Breast epithelium (tissue), 4 donors: ENCODE data around the gene VWA2. TPM values are rescaled to one million over a fixed set of nuclear protein-coding genes. Genes with fewer than 3 reads are reported as not detected.

Experiments used
- DNase-seq, 2 donors: peaks; one replicate each; pipeline ENCODE4 v3.0.0-alpha.2; 2019; ENCODE audit warnings: low spot score in 2 of 2
- H3K27ac ChIP-seq, 2 donors: fragments of 200-600 bp; sonication (generic) in 1 of 2; one replicate each; pipeline ENCODE4 v1.5.1; 2016 to 2019; ENCODE audit warnings: mild to moderate bottlenecking in 1 of 2
- H3K27me3 ChIP-seq, 2 donors: fragments of 200-600 bp; sonication (generic) in 1 of 2; one replicate each; pipeline versions ENCODE4 v1.5.1 to v1.6.0; 2017 to 2019; ENCODE audit warnings: control low read depth in 1 of 2, mild to moderate bottlenecking in 1 of 2
- H3K36me3 ChIP-seq: fragments of 200-600 bp; one replicate; pipeline ENCODE4 v1.5.1; 2019
- H3K4me1 ChIP-seq, 2 donors: fragments of 200-600 bp; sonication (generic); one replicate each; pipeline ENCODE4 v1.5.1; 2016 to 2019; ENCODE audit warnings: control low read depth in 1 of 2
- H3K4me3 ChIP-seq, 3 donors: fragments of 200-600 bp; sonication (generic); 1 replicate in 2 of 3; 2 replicates in 1 of 3; pipeline ENCODE4 v1.5.1; 2016 to 2019; ENCODE audit warnings: mild to moderate bottlenecking in 3 of 3, moderate library complexity in 2 of 3
- H3K9me3 ChIP-seq, 2 donors: fragments of 200-600 bp; sonication (generic) in 1 of 2; one replicate each; pipeline ENCODE4 v1.5.1; 2016 to 2019; ENCODE audit warnings: control low read depth in 1 of 2
- CTCF ChIP-seq, 3 donors: fragments of 450-650 bp; IDR thresholded peaks; one replicate each; pipeline ENCODE4 v1.5.1; 2016 to 2017; ENCODE audit warnings: antibody characterized with exemption in 3 of 3, mild to moderate bottlenecking in 3 of 3, moderate library complexity in 3 of 3
- POLR2A ChIP-seq: fragments of 450-650 bp; IDR thresholded peaks from one replicate; pipeline ENCODE4 v1.6.1; 2016; ENCODE audit warnings: antibody characterized with exemption, mild to moderate bottlenecking, moderate library complexity
- POLR2AphosphoS5 ChIP-seq, 3 donors: sonication (generic); formaldehyde crosslinking; IDR thresholded peaks; one replicate each; pipeline ENCODE4 v1.6.1; 2017; ENCODE audit warnings: antibody characterized with exemption in 3 of 3
- intact Hi-C: fragments of 100-400 bp; cut with DNase I; formaldehyde crosslinking; loops from one replicate; pipeline ENCODE4 v1.15.1; 2023; ENCODE audit warnings: low total_unique reads
- total RNA-seq, 3 donors: library from RNA; depleted of rRNA; stranded (reverse); fragments of >200 nt; gene quantifications; one replicate each; pipeline ENCODE4 v1.1.0, GENCODE V29; 2016

Gene VWA2
- total RNA-seq, 3 donors from 2014 or later, result 0.48 to 18.7 (median 8.0) TPM

- no peak for TF ChIP-seq CTCF (IDR thresholded peaks at IDR 0.05)
- TF ChIP-seq POLR2A, result no peak
- TF ChIP-seq POLR2AphosphoS5 (IDR thresholded peaks at IDR 0.05), result no peak
- no peak overlapping the region for H3K4me3 ChIP-seq
- H3K9me3 ChIP-seq, result no peaks in the 10 kb centered on the region
- no peak overlapping the region for H3K27ac ChIP-seq
- H3K4me1 ChIP-seq, result no peaks in the 10 kb centered on the region
- H3K27me3 ChIP-seq, result no peaks in the 10 kb centered on the region
- intact Hi-C loops, result no loop called here
- DNase-seq, result no peak
- H3K36me3 ChIP-seq, result no peaks in the 10 kb centered on the region
Measured at GRCh38 chr10:114307731-114308130, 68.7 kb downstream of the VWA2 start.

GRCh38 chr10:114308531-114309363, 69.7 kb downstream of the VWA2 start:
- Histone ChIP-seq H3K36me3 (no peaks in the 10 kb centered on the region), H3K4me1 (no peaks in the 10 kb centered on the region), H3K4me3 (no peak overlapping the region), H3K9me3 (no peaks in the 10 kb centered on the region), H3K27ac (no peak overlapping the region), H3K27me3 (no peaks in the 10 kb centered on the region)
- no peak for DNase-seq
- intact Hi-C loops, result no loop called here
- no peak for TF ChIP-seq POLR2A

- intact Hi-C loops, result no loop called here
- no peak for DNase-seq
- H3K36me3 ChIP-seq, result no peaks in the 10 kb centered on the region
- H3K27me3 ChIP-seq, result no peaks in the 10 kb centered on the region
- no peaks in the 10 kb centered on the region for H3K4me1 ChIP-seq
- no peak for TF ChIP-seq CTCF (IDR thresholded peaks at IDR 0.05)
- no peak for TF ChIP-seq POLR2AphosphoS5 (IDR thresholded peaks at IDR 0.05)
- TF ChIP-seq POLR2A, result no peak
- H3K4me3 ChIP-seq, result no peak overlapping the region
- peak overlapping the region in 1 of 2 donors; percentile 52 for H3K27ac ChIP-seq
- no peaks in the 10 kb centered on the region for H3K9me3 ChIP-seq
Measured at GRCh38 chr10:114309364-114309651, 70.3 kb downstream of the VWA2 start.

DNA sequence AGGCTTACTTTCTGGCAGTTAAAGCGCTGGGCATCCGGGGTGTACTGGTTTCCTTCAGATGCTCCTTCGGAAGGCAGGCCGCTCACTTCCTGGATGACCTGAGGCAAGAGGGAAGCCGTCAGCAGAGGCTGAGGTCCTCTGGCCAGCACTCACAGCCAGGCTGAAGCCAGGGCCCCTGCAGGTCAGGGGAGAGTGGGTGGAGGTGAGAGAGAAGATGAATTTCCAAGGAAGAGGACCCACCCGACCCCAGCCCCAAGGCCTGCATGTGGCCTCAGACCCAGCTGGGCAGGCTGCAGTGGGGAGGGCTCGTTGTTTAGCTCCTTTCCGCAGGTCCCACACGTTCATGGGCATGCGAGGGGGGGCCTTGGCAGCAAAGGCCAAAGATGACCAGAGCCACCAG, 71.3 kb downstream of the VWA2 start:
- peak in 1 of 2 donors; percentile 44 for DNase-seq
- no peaks in the 10 kb centered on the region for H3K4me1 ChIP-seq
- H3K27ac ChIP-seq, result no peak overlapping the region
- H3K27me3 ChIP-seq, result no peaks in the 10 kb centered on the region
- intact Hi-C loops, result no loop called here
- no peaks in the 10 kb centered on the region for H3K9me3 ChIP-seq
- no peak for TF ChIP-seq POLR2AphosphoS5 (IDR thresholded peaks at IDR 0.05)
- TF ChIP-seq CTCF (IDR thresholded peaks at IDR 0.05), result no peak
- no peak for TF ChIP-seq POLR2A
- H3K36me3 ChIP-seq, result no peaks in the 10 kb centered on the region
- no peak overlapping the region for H3K4me3 ChIP-seq

DNA sequence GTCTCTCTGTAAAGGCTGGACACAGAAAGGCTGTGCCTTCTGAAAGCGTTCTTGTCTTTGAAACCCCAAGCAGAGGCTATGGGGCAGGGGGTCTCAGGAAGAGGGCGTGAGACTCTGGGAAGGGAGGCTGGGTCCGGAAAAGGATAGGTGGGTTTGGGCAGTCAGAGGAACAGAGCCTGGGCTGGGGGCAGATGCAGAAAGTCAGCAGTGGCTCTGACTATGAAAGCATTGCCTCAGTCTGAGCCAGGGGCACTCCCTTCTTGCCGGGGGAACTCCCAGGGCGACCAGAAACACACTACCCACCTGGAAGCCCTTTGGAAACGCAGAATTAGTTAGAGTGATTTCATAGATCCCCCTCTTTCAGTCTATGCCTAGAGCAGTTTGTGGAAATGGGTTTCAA, 72.0 kb downstream of the VWA2 start:
- peak in 1 of 2 donors; percentile 20 for DNase-seq
- H3K4me1 ChIP-seq, result no peaks in the 10 kb centered on the region
- TF ChIP-seq POLR2AphosphoS5 (IDR thresholded peaks at IDR 0.05), result no peak
- TF ChIP-seq POLR2A, result no peak
- no peak for TF ChIP-seq CTCF (IDR thresholded peaks at IDR 0.05)
- H3K27me3 ChIP-seq, result no peaks in the 10 kb centered on the region
- no peak overlapping the region for H3K27ac ChIP-seq
- no peaks in the 10 kb centered on the region for H3K9me3 ChIP-seq
- no peak overlapping the region for H3K4me3 ChIP-seq
- intact Hi-C loops, result no loop called here
- no peaks in the 10 kb centered on the region for H3K36me3 ChIP-seq
